Measurements from ENCODE around the gene ARSK. TPM values are rescaled to one million over a fixed set of nuclear protein-coding genes. Genes with fewer than 3 reads are reported as not detected.

Gene ARSK
- total and polyA plus RNA-seq, 2 donors from 2014 or later: 4.5 to 5.9 TPM

DNA sequence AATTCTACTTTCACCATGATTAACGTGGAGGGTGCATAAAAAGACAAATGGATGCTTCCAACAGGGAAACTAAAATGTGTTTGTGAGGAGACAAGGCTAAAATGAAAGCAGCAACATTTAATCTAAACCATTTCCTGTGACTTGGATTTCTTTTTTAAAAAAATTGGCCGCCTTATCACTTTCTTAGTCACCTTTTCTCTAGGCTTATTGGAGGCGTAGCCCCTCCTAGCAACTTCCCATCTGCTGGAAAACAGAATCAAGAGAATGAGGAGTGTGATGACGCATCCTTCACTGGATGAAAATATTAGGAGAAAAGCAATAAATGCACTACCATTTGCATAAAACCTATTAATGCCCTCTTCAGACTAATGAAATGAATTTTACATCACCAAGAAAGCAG, 64.2 kb downstream of the ARSK start:
- H3K27me3 ChIP-seq (ENCODE audit: control insufficient read depth, insufficient read depth, low read length): peaks cover 6% of the 10 kb centered on the region
- H3K27ac ChIP-seq (ENCODE audit: low read depth in 2 of 2, low read length in 2 of 2): no peak overlapping the region
- H3K36me3 ChIP-seq (ENCODE audit: control insufficient read depth in 2 of 3, insufficient read depth in 3 of 3, low read length in 3 of 3): no peaks in the 10 kb centered on the region
- FAIRE-seq: no peak
- no peak overlapping the region for H3K9ac ChIP-seq (ENCODE audit: low read length in 3 of 3)
- intact Hi-C loops (cut with DNase I): no loop called here
- no peaks in the 10 kb centered on the region for H3K9me3 ChIP-seq (ENCODE audit: control insufficient read depth in 2 of 3, insufficient read depth in 1 of 3, low read length in 3 of 3)
- peak overlapping the region in 1 of 3 donors; percentile 57 for H3K4me3 ChIP-seq (ENCODE audit: low read length in 3 of 3)
- H3K4me1 ChIP-seq (ENCODE audit: control insufficient read depth in 2 of 3, insufficient read depth in 2 of 3, low read depth in 1 of 3, low read length in 3 of 3): peaks cover 0 to 4% (median 0%) of the 10 kb centered on the region in 3 donors
- TF ChIP-seq, protein P1, sequence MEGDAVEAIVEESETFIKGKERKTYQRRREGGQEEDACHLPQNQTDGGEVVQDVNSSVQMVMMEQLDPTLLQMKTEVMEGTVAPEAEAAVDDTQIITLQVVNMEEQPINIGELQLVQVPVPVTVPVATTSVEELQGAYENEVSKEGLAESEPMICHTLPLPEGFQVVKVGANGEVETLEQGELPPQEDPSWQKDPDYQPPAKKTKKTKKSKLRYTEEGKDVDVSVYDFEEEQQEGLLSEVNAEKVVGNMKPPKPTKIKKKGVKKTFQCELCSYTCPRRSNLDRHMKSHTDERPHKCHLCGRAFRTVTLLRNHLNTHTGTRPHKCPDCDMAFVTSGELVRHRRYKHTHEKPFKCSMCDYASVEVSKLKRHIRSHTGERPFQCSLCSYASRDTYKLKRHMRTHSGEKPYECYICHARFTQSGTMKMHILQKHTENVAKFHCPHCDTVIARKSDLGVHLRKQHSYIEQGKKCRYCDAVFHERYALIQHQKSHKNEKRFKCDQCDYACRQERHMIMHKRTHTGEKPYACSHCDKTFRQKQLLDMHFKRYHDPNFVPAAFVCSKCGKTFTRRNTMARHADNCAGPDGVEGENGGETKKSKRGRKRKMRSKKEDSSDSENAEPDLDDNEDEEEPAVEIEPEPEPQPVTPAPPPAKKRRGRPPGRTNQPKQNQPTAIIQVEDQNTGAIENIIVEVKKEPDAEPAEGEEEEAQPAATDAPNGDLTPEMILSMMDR (IDR thresholded peaks at IDR 0.05; ENCODE audit: borderline replicate concordance, extremely low read depth, insufficient read depth): no peak
- no peak for DNase-seq

DNA sequence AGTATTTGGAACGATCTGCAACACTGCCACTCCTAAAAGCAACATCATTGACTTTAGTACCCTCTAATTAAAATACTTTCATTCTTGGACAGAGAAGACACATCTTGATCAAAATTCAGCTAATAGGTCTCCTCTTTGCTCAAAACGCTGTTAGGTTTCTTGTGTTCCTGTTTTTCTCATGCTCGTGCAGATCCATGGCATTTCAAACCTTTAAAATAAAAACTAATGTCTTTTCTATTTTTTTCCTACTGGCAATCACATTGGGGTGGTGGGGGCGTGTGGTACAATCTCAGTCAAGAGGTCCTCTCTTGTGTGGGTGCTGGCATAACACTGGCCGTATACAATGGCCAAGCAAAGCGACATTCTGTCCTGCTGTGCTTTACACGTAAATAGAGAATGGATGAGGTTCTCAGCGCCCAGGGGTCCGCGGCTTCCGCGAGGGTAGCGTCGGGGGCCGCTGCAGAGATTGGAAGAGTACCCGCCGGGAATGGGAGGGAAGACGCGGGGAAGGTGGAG, 64.7 kb downstream of the ARSK start:
- no peak for FAIRE-seq
- TF ChIP-seq, protein P1 (IDR thresholded peaks at IDR 0.05; ENCODE audit: borderline replicate concordance, extremely low read depth, insufficient read depth): no peak
- Histone ChIP-seq H3K27ac (ENCODE audit: low read depth in 2 of 2, low read length in 2 of 2) (no peak overlapping the region), H3K36me3 (ENCODE audit: control insufficient read depth in 2 of 3, insufficient read depth in 3 of 3, low read length in 3 of 3) (no peaks in the 10 kb centered on the region), H3K4me1 (ENCODE audit: control insufficient read depth in 2 of 3, insufficient read depth in 2 of 3, low read depth in 1 of 3, low read length in 3 of 3) (peaks cover 0 to 4% (median 0%) of the 10 kb centered on the region in 3 donors), H3K4me3 (ENCODE audit: low read length in 3 of 3) (peak overlapping the region; percentile 45 to 65 (median 57)), H3K27me3 (ENCODE audit: control insufficient read depth, insufficient read depth, low read length) (peaks cover 6% of the 10 kb centered on the region), H3K9ac (ENCODE audit: low read length in 3 of 3) (no peak overlapping the region), H3K9me3 (ENCODE audit: control insufficient read depth in 2 of 3, insufficient read depth in 1 of 3, low read length in 3 of 3) (no peaks in the 10 kb centered on the region)
- DNase-seq: peak in 1 of 5 donors; percentile 36
- intact Hi-C loops (cut with DNase I): no loop called here

DNA sequence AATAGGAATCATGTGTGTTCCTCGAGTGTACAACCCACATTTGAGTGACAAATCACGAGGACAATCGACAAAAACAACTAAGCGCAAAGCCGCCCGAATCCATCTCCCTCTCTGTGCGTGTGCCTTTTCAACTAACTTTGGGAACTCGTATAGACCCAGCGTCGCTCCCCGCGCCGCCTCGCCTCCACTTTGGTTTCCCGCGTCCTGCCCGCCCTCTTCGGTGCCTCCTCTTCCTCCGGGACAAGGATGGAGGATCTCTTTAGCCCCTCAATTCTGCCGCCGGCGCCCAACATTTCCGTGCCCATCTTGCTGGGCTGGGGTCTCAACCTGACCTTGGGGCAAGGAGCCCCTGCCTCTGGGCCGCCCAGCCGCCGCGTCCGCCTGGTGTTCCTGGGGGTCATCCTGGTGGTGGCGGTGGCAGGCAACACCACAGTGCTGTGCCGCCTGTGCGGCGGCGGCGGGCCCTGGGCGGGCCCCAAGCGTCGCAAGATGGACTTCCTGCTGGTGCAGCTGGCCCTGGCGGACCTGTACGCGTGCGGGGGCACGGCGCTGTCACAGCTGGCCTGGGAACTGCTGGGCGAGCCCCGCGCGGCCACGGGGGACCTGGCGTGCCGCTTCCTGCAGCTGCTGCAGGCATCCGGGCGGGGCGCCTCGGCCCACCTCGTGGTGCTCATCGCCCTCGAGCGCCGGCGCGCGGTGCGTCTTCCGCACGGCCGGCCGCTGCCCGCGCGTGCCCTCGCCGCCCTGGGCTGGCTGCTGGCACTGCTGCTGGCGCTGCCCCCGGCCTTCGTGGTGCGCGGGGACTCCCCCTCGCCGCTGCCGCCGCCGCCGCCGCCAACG, 65.3 kb downstream of the ARSK start, which contains the start of gene GPR150:
Gene GPR150 (plus strand): TSS at position 58 of the 840 bp plus-strand sequence. CDS start 189 bp downstream, at position 247.
- H3K27me3 ChIP-seq (ENCODE audit: control insufficient read depth, insufficient read depth, low read length): peaks cover 6% of the 10 kb centered on the region
- FAIRE-seq: no peak

More for the DNA sequence above, 65.3 kb downstream of the ARSK start, which contains the start of gene GPR150:
- intact Hi-C loops (cut with DNase I): no loop called here
- Histone ChIP-seq H3K4me1 (ENCODE audit: control insufficient read depth in 2 of 3, insufficient read depth in 2 of 3, low read depth in 1 of 3, low read length in 3 of 3) (peaks cover 0 to 4% (median 0%) of the 10 kb centered on the region in 3 donors), H3K9ac (ENCODE audit: low read length in 3 of 3) (no peak within 1 kb of the TSS), H3K27ac (ENCODE audit: low read depth in 2 of 2, low read length in 2 of 2) (no peak within 1 kb of the TSS), H3K36me3 (ENCODE audit: control insufficient read depth in 2 of 3, insufficient read depth in 3 of 3, low read length in 3 of 3) (no peaks in the 10 kb centered on the region), H3K9me3 (ENCODE audit: control insufficient read depth in 2 of 3, insufficient read depth in 1 of 3, low read length in 3 of 3) (no peaks in the 10 kb centered on the region), H3K4me3 (ENCODE audit: low read length in 3 of 3) (peak within 1 kb of the TSS; percentile 45 to 65 (median 59))
- TF ChIP-seq, protein P1 (IDR thresholded peaks at IDR 0.05; ENCODE audit: borderline replicate concordance, extremely low read depth, insufficient read depth): no peak
- peak; percentile 49 to 85 (median 59) for DNase-seq

Data from kidney (tissue), 14 donors.